Measurements from ENCODE around the gene RBM7. TPM values are rescaled to one million over a fixed set of nuclear protein-coding genes. Genes with fewer than 3 reads are reported as not detected.

RBM7 gene
- total RNA-seq, 2 experiments from 2014 or later = 51.4 to 52.6 TPM

DNA sequence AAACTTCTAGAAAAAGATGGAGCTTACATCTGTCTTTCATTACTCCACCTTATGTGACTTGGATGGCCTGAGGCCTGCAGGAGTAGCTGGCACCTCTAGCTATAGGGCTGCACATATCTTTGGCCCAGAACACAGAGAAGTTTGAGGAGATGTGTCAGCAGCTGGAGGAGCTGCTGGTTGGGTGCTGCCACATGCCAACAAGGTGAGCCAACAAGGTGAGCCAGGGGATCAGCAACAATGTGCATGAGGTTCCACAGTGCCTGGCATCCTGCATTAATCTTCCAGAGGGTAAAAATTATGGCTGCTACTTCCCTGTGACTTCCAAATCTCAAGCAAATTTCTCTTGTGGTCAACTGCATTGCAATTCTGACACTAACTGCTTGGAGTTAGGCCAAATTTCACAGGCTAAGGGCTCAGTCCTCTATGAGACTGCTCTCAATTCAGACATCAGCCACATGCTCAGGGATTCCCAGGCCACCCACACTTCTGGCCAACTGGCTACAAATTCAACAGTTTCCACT lies 16.0 kb downstream of the RBM7 start:
- ATAC-seq (no peak), DNase-seq (no peak)
- Mint-ChIP-seq H3K9me3 (no peaks in the 10 kb centered on the region), H3K27me3 (no peaks in the 10 kb centered on the region), H3K36me3 (ENCODE audit: low read depth) (peaks cover 5% of the 10 kb centered on the region), H3K27ac (no peak overlapping the region), H3K4me3 (no peak overlapping the region), H3K4me1 (ENCODE audit: low read depth) (no peaks in the 10 kb centered on the region)
- intact Hi-C loops (cut with micrococcal nuclease) = no loop called here
- ChIA-PET CTCF (no interaction called here), POLR2A (no interaction called here)
- TF ChIP-seq, protein P1, sequence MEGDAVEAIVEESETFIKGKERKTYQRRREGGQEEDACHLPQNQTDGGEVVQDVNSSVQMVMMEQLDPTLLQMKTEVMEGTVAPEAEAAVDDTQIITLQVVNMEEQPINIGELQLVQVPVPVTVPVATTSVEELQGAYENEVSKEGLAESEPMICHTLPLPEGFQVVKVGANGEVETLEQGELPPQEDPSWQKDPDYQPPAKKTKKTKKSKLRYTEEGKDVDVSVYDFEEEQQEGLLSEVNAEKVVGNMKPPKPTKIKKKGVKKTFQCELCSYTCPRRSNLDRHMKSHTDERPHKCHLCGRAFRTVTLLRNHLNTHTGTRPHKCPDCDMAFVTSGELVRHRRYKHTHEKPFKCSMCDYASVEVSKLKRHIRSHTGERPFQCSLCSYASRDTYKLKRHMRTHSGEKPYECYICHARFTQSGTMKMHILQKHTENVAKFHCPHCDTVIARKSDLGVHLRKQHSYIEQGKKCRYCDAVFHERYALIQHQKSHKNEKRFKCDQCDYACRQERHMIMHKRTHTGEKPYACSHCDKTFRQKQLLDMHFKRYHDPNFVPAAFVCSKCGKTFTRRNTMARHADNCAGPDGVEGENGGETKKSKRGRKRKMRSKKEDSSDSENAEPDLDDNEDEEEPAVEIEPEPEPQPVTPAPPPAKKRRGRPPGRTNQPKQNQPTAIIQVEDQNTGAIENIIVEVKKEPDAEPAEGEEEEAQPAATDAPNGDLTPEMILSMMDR (IDR thresholded peaks at IDR 0.05) = no peak

DNA sequence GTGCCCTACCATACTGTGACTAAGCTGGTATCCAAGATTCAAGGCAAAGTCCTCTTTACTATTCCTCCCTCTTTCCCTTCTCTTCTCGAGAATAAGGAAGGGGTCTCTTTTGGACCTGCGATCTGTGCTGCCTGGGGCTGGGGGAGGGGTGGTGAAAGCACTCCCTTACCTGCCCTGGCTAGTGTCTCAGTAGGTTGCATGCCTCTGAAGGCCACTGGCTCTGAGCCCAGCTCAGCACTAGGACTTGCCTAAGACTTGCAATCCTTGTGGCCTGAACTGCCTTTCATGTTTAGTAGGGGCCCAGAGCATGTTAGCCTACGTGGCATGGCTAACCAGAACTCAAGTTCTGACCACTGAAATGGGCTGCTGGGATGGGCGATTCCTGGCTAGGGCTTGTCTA lies 25.8 kb downstream of the RBM7 start:
- no peaks in the 10 kb centered on the region for H3K4me1 Mint-ChIP-seq (ENCODE audit: low read depth)
- intact Hi-C loops (cut with micrococcal nuclease) = no loop called here
- H3K4me3 Mint-ChIP-seq = no peak overlapping the region
- ATAC-seq (no peak), DNase-seq (no peak)
- H3K27ac Mint-ChIP-seq = no peak overlapping the region
- H3K27me3 Mint-ChIP-seq = no peaks in the 10 kb centered on the region
- peaks cover 4% of the 10 kb centered on the region for H3K9me3 Mint-ChIP-seq
- TF ChIP-seq, protein P1 (IDR thresholded peaks at IDR 0.05) = no peak
- ChIA-PET POLR2A (interaction anchor here (1.3 kb wide), 1 partner anchor 15 kb away, joined by 3 read pairs; no protein-coding TSS in a partner anchor), CTCF (no interaction called here)
- peaks cover 5% of the 10 kb centered on the region for H3K36me3 Mint-ChIP-seq (ENCODE audit: low read depth)

DNA sequence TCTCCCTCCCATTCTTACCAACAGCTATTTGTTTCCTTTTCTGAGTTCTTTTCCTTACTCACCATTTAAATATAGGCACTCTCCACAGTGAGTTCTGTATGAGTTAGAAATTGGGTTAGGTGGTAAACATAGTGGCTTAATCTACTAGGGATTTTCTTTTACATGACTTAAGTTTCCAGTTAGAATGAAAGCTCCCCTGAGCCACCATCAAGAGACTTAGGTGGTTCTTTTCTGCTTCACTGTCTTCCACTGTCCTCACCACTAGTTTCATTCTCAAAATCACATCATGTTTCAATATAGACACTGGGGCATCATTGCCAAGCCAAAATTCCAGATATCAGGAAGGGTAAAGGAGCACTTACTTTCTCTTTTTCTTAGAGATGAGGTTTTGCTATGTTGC lies 29.8 kb downstream of the RBM7 start:
- no peak for ATAC-seq
- POLR2A ChIA-PET = no interaction called here
- Mint-ChIP-seq H3K27ac (no peak overlapping the region), H3K4me1 (ENCODE audit: low read depth) (no peaks in the 10 kb centered on the region), H3K9me3 (no peaks in the 10 kb centered on the region), H3K27me3 (no peaks in the 10 kb centered on the region), H3K4me3 (no peak overlapping the region), H3K36me3 (ENCODE audit: low read depth) (no peaks in the 10 kb centered on the region)
- TF ChIP-seq, protein P1 (IDR thresholded peaks at IDR 0.05) = no peak
- DNase-seq = no peak
- CTCF ChIA-PET = interaction anchor here (1.4 to 1.8 kb wide), 2 partner anchors 9 to 83 kb away, joined by 3 to 5 read pairs; partner anchors contain the start of gene REXO2
- intact Hi-C loops (cut with micrococcal nuclease) = no loop called here

DNA sequence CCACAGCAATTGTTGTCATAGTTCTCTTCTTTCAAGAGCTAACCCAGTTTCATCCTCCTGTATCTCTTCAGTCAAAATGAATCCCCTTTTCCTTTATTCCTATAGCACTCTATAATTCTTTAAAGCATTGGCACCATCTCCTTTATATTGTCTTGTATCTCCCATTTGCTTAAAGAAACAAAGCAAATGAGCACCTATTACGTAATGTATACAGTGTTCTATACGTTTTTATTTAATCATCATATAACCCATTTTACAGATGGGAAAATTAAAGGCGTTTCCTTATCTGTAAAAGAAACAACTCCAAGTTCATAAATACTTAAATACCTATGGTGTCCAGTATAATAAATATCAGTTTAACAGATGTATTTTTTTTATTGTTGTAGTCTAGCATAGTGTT lies 32.4 kb downstream of the RBM7 start:
- H3K27me3 Mint-ChIP-seq = no peaks in the 10 kb centered on the region
- no peaks in the 10 kb centered on the region for H3K9me3 Mint-ChIP-seq
- H3K36me3 Mint-ChIP-seq (ENCODE audit: low read depth) = no peaks in the 10 kb centered on the region
- H3K4me3 Mint-ChIP-seq = no peak overlapping the region
- DNase-seq (no peak), ATAC-seq (no peak)
- intact Hi-C loops (cut with micrococcal nuclease) = no loop called here
- ChIA-PET CTCF (no interaction called here), POLR2A (interaction anchor here (1.2 kb wide), 1 partner anchor 15 kb away, joined by 3 read pairs; no protein-coding TSS in a partner anchor)
- TF ChIP-seq, protein P1 (IDR thresholded peaks at IDR 0.05) = no peak
- H3K4me1 Mint-ChIP-seq (ENCODE audit: low read depth) = no peaks in the 10 kb centered on the region
- H3K27ac Mint-ChIP-seq = no peak overlapping the region

DNA sequence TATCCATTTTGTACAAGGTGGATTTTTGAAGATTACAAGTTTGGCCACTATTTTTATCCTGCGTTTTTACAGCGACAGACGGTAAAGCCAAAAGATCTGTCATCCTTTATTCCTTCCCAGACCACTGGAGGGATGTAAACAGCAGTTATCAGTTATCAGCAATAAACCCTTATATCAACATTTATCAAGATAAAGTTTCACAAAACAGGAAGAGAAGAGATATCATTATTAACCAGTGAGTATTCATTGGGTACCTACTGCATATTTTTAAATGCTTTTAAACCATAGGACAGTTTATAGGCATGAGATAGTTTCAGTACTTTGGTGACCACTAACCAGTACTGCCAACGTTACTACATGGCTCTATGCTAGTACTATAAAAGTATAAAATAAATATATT lies 32.9 kb downstream of the RBM7 start:
- TF ChIP-seq, protein P1 (IDR thresholded peaks at IDR 0.05) = no peak
- ChIA-PET CTCF (no interaction called here), POLR2A (interaction anchor here (1.2 kb wide), 1 partner anchor 16 kb away, joined by 3 read pairs; no protein-coding TSS in a partner anchor)
- Mint-ChIP-seq H3K9me3 (no peaks in the 10 kb centered on the region), H3K27ac (no peak overlapping the region), H3K36me3 (ENCODE audit: low read depth) (no peaks in the 10 kb centered on the region), H3K27me3 (no peaks in the 10 kb centered on the region), H3K4me3 (no peak overlapping the region), H3K4me1 (ENCODE audit: low read depth) (no peaks in the 10 kb centered on the region)
- DNase-seq = no peak
- no peak for ATAC-seq
- intact Hi-C loops (cut with micrococcal nuclease) = no loop called here

All from activated CD8-positive, alpha-beta T cell treated with anti-CD3 and anti-CD28 coated beads for 36 hours (primary cell).